Hepatocyte (in vitro differentiated cells): ENCODE results near the gene KIF7. TPM values are rescaled to one million over a fixed set of nuclear protein-coding genes. Genes with fewer than 3 reads are reported as not detected.
A peak's percentile ranks its signal among the peaks of the same experiment; 100 is the strongest.
"Not testable (repeated sequence)": the region's sequence is repeated elsewhere in the genome, so short reads cannot be mapped to it uniquely, and the experiment has no call there.

Experiments
- DNase-seq: peaks from one replicate; pipeline ENCODE4 v3.0.0-alpha.2; 2016; ENCODE audit warnings: low spot score
- H2AFZ ChIP-seq: fragments of 200-600 bp; sonication (generic); 2 replicates; pipeline ENCODE4 v1.6.0; 2016; ENCODE audit warnings: antibody characterized with exemption, mild to moderate bottlenecking
- H3K27ac ChIP-seq: fragments of 200-600 bp; sonication (generic); 2 replicates; pipeline ENCODE4 v1.5.1; 2016; ENCODE audit warnings: mild to moderate bottlenecking
- H3K27me3 ChIP-seq: fragments of 200-600 bp; sonication (generic); 2 replicates; pipeline ENCODE4 v1.6.1; 2016
- H3K36me3 ChIP-seq: fragments of 200-600 bp; sonication (generic); replicated peaks from 2 replicates; pipeline ENCODE4 v1.5.1; 2016; ENCODE audit warnings: low read depth; ENCODE audit not compliant: insufficient read depth
- H3K4me1 ChIP-seq: fragments of 200-600 bp; sonication (generic); 2 replicates; pipeline ENCODE4 v1.5.1; 2016; ENCODE audit warnings: mild to moderate bottlenecking, moderate library complexity; ENCODE audit not compliant: insufficient read depth
- H3K4me2 ChIP-seq: fragments of 200-600 bp; sonication (generic); 2 replicates; pipeline ENCODE4 v1.6.0; 2016
- H3K4me3 ChIP-seq: fragments of 200-600 bp; sonication (generic); 2 replicates; pipeline ENCODE4 v1.5.1; 2016; ENCODE audit warnings: mild to moderate bottlenecking
- H3K79me2 ChIP-seq: fragments of 200-600 bp; sonication (generic); 2 replicates; pipeline ENCODE4 v1.6.0; 2017; ENCODE audit warnings: mild to moderate bottlenecking
- H3K9me2 ChIP-seq: fragments of 200-600 bp; sonication (generic); replicated peaks from 2 replicates; pipeline ENCODE4 v1.6.0; 2017; ENCODE audit warnings: mild to moderate bottlenecking; ENCODE audit not compliant: insufficient read depth
- H3K9me3 ChIP-seq: fragments of 200-600 bp; sonication (generic); 2 replicates; pipeline ENCODE4 v1.5.1; 2016; ENCODE audit warnings: low read depth, mild to moderate bottlenecking
- H4K20me1 ChIP-seq: fragments of 200-600 bp; sonication (generic); 2 replicates; pipeline ENCODE4 v1.6.0; 2016; ENCODE audit warnings: mild to moderate bottlenecking; ENCODE audit not compliant: insufficient read depth, poor library complexity, severe bottlenecking
- EZH2 ChIP-seq: fragments of 200-600 bp; sonication (generic); IDR thresholded peaks from 2 replicates; pipeline ENCODE4 v1.6.1; 2016; ENCODE audit warnings: antibody characterized with exemption, mild to moderate bottlenecking, borderline replicate concordance
- EZH2phosphoT487 ChIP-seq: fragments of 200-600 bp; sonication (generic); IDR thresholded peaks from one replicate; pipeline ENCODE4 v1.6.1; 2018; ENCODE audit warnings: antibody characterized with exemption, mild to moderate bottlenecking, low read depth, moderate library complexity; ENCODE audit not compliant: unreplicated experiment, severe bottlenecking
- WGBS: methylation state at CpG from one replicate; pipeline ENCODE4 v1.1.6; 2016; ENCODE audit warnings: low lambda C conversion rate; ENCODE audit errors: missing lambda C conversion rate; 5-methylcytosine and 5-hydroxymethylcytosine counted together
- polyA plus RNA-seq: library from polyadenylated mRNA; unstranded; fragments of >200 nt; fragmentation: Nextera tagmentation; extraction: Ambion mirVana; gene quantifications from 2 replicates; pipeline ENCODE4 v1.2.1, GENCODE V29; 2016
- total RNA-seq: library from RNA; depleted of rRNA; stranded (reverse); fragments of >200 nt; gene quantifications from 2 replicates; pipeline ENCODE4 v1.2.3, GENCODE V29; 2014
- TF ChIP-seq, protein P1 (sequence below): fragments of 200-600 bp; sonication (generic); IDR thresholded peaks from 2 replicates; pipeline ENCODE4 v1.5.1; 2016; ENCODE audit warnings: antibody characterized with exemption, mild to moderate bottlenecking; ENCODE audit not compliant: poor library complexity

KIF7 gene
- total and polyA plus RNA-seq, 2 experiments from 2014 or later, result 3.1 to 5.3 TPM

DNA sequence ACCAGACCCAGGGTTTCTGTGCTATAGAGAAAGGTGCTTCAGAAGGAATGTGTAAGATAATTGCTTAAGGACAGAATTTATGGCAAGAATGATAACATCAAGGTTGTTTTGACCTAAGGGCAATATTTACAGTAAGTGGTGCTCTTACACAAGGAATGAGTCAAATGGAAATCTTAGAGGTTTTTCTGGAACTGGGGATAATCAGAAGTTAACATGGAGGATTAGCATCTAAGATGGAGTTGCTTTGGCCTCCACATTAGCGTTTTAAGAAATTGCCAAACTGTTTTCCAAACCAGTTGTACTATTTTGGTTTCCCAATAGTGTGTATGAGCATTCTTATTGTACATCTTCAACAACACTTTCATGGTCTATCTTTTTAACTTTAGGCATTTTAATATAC, 38.4 kb upstream of the KIF7 start:
- 78% methylated on average over 1 of the region's 1 CpG for WGBS
- Histone ChIP-seq H3K36me3 (no peaks in the 10 kb centered on the region), H3K9me3 (no peaks in the 10 kb centered on the region), H3K27me3 (no peaks in the 10 kb centered on the region), H3K27ac (no peak overlapping the region), H2AFZ (no peak overlapping the region), H3K4me2 (no peak overlapping the region), H3K79me2 (peaks cover 10% of the 10 kb centered on the region), H3K4me1 (peaks cover 7% of the 10 kb centered on the region), H3K9me2 (no peaks in the 10 kb centered on the region), H3K4me3 (no peak overlapping the region), H4K20me1 (no peaks in the 10 kb centered on the region)
- TF ChIP-seq, protein P1, sequence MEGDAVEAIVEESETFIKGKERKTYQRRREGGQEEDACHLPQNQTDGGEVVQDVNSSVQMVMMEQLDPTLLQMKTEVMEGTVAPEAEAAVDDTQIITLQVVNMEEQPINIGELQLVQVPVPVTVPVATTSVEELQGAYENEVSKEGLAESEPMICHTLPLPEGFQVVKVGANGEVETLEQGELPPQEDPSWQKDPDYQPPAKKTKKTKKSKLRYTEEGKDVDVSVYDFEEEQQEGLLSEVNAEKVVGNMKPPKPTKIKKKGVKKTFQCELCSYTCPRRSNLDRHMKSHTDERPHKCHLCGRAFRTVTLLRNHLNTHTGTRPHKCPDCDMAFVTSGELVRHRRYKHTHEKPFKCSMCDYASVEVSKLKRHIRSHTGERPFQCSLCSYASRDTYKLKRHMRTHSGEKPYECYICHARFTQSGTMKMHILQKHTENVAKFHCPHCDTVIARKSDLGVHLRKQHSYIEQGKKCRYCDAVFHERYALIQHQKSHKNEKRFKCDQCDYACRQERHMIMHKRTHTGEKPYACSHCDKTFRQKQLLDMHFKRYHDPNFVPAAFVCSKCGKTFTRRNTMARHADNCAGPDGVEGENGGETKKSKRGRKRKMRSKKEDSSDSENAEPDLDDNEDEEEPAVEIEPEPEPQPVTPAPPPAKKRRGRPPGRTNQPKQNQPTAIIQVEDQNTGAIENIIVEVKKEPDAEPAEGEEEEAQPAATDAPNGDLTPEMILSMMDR, result no peak
- no peak for TF ChIP-seq EZH2phosphoT487
- no peak for TF ChIP-seq EZH2
- no peak for DNase-seq

DNA sequence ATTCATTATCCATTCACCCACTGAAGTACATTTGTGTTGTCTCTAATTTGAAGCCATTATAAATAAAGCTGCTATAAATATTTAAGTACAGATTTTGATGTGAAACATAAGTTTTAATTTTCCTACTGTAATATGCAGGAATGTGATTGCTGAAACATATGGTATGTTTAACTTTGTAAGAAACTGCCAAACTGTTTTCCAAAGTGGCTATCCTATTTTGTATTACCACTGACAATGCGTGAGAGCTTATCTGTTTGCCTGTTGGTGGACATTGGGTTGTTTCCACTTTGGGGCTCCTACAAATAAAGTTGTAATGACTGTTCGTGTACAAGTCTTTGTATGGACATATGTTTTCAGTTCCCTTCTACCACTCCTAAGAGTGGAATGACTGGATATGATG, 37.8 kb upstream of the KIF7 start:
- no peak for TF ChIP-seq EZH2phosphoT487
- TF ChIP-seq, protein P1, result no peak
- TF ChIP-seq EZH2, result no peak
- DNase-seq, result no peak
- Histone ChIP-seq H3K27ac (no peak overlapping the region), H3K4me3 (no peak overlapping the region), H3K4me1 (peaks cover 7% of the 10 kb centered on the region), H3K79me2 (peaks cover 11% of the 10 kb centered on the region), H2AFZ (no peak overlapping the region), H3K36me3 (no peaks in the 10 kb centered on the region), H3K9me3 (no peaks in the 10 kb centered on the region), H3K9me2 (no peaks in the 10 kb centered on the region), H4K20me1 (no peaks in the 10 kb centered on the region), H3K4me2 (no peak overlapping the region), H3K27me3 (no peaks in the 10 kb centered on the region)
- 70% methylated on average over 2 of the region's 2 CpGs for WGBS

DNA sequence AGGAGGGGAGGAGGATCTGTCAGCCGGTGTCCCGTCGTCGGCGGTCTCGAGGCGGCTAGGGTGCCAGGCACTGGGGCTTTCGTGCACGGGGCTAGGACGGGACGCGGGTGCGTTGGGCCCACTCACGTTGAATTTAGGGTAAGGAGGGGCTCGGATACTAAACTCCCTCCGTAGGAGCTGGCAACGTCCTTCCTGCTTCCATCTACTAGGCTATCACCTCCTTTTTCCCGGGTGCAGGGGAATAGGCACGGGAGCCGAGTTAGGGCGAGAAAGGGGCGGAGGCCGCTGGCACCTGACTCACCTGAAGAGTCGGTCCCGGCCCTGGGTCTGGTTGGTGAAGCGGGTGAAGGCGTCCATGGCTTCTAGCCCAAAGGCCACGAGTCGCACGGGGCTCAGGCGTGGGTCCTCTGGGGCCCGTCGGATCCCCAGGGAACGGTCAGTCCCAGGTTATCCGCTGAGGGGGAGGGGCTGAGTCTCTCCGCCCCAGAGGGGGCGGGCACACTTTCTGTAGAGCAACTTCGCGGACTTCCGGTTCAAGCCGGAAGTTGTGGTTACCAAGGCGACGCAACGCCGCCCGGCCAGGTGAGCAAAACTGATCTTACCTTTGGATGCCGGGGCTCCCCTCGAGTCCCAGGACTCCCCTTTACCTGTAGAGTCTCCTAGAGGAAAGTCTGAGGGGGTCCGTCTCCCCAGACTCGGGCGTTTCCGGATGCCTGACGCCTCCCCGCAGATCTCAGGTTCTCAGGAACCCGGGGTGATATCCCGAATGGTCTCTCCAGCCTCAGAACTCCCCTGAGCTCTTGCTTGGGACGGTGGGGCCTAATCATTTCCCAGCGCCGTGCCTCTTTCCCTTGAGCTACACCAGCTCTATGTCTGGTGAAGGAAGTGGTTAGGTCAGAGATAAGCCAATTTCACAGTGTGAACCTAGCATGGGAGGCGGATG, 35.3 kb upstream of the KIF7 start, which contains the start of the genes PEX11A and WDR93:
Gene PEX11A, minus strand, starts transcription at position 479 of the 943 bp plus-strand sequence. Its CDS starts 122 bp downstream, at position 357.
Gene WDR93, plus strand, starts transcription at position 536 of the 943 bp plus-strand sequence. CDS start 10,936 bp downstream, outside the sequence.
- no peaks in the 10 kb centered on the region for H3K9me2 ChIP-seq
- WGBS, result 3% methylated on average over 53 of the region's 60 CpGs
- H2AFZ ChIP-seq, result peak within 1 kb of the TSS; percentile 100
- H3K79me2 ChIP-seq, result peaks cover 11% of the 10 kb centered on the region
- H3K4me2 ChIP-seq, result peak within 1 kb of the TSS; percentile 93
- H3K36me3 ChIP-seq, result no peaks in the 10 kb centered on the region
- peaks cover 7% of the 10 kb centered on the region for H3K4me1 ChIP-seq
- peak within 1 kb of the TSS; percentile 35 for H3K27ac ChIP-seq
- H3K9me3 ChIP-seq, result no peaks in the 10 kb centered on the region
- DNase-seq, result peak; percentile 91
- H3K27me3 ChIP-seq, result no peaks in the 10 kb centered on the region
- H3K4me3 ChIP-seq, result peak within 1 kb of the TSS; percentile 59
- TF ChIP-seq, protein P1, result no peak
- no peak for TF ChIP-seq EZH2
- no peak for TF ChIP-seq EZH2phosphoT487
- no peaks in the 10 kb centered on the region for H4K20me1 ChIP-seq

DNA sequence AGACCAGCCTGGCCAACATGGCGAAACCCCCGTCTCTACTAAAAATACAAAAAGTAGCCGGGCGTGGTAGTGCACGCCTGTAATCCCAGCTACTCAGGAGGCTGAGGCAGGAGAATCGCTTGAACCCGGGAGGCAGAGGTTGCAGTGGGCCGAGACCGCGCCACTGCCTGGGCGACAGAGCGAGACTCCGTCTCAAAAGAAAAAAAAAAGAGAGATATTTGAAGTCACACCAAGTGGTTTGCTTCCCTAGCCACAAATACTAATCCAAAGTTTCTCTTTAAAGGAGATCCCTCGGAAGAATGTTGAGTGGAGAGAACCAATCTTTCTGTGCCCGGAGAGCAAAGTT, 34.6 kb upstream of the KIF7 start:
- DNase-seq, H3K9me3 ChIP-seq, H3K4me1 ChIP-seq, H4K20me1 ChIP-seq, H3K36me3 ChIP-seq, H3K27me3 ChIP-seq, H3K9me2 ChIP-seq: not testable (repeated sequence)
- peaks cover 11% of the 10 kb centered on the region for H3K79me2 ChIP-seq
- peak overlapping the region; percentile 93 for H3K4me2 ChIP-seq
- peak overlapping the region; percentile 59 for H3K4me3 ChIP-seq
- peak overlapping the region; percentile 100 for H2AFZ ChIP-seq
- WGBS, result 74% methylated on average over 15 of the region's 15 CpGs
- H3K27ac ChIP-seq, result peak overlapping the region; percentile 35
